CD14-positive monocyte (primary cell): ENCODE results near the gene RNF227. TPM values are rescaled to one million over a fixed set of nuclear protein-coding genes. Genes with fewer than 3 reads are reported as not detected.

ENCODE experiments used
- DNase-seq, 3 donors: peaks; one replicate each; pipeline ENCODE4 v3.0.0-alpha.2; 2011 to 2022
- H2AFZ ChIP-seq: 2 replicates; pipeline ENCODE4 v1.6.0; 2012; ENCODE audit warnings: mild to moderate bottlenecking, low read depth, low read length, inconsistent platforms; ENCODE audit not compliant: insufficient read depth, poor library complexity, severe bottlenecking
- H3K27ac ChIP-seq, 2 donors: 1 replicate in 1 of 2; 2 replicates in 1 of 2; pipeline ENCODE4 v1.5.1; 2012 to 2013; ENCODE audit warnings: low read length in 2 of 2, control low read depth in 1 of 2, inconsistent platforms in 1 of 2, low read depth in 1 of 2, mild to moderate bottlenecking in 1 of 2
- H3K27me3 ChIP-seq, 2 donors: one replicate each; pipeline versions ENCODE4 v1.6.0 to v1.6.1; 2011 to 2013; ENCODE audit warnings: low read length in 2 of 2; ENCODE audit not compliant: control insufficient read depth in 2 of 2, insufficient read depth in 2 of 2
- H3K36me3 ChIP-seq, 2 donors: replicated peaks in 1 of 2; 1 replicate in 1 of 2; 2 replicates in 1 of 2; pipeline versions ENCODE4 v1.5.1 to v1.6.1; 2012 to 2013; ENCODE audit warnings: low read length in 2 of 2, control low read depth in 1 of 2, inconsistent platforms in 1 of 2, mild to moderate bottlenecking in 1 of 2; ENCODE audit not compliant: insufficient read depth in 2 of 2, control insufficient read depth in 1 of 2
- H3K4me1 ChIP-seq, 2 donors: 1 replicate in 1 of 2; 2 replicates in 1 of 2; pipeline versions ENCODE4 v1.5.1 to v1.6.1; 2012 to 2013; ENCODE audit warnings: low read length in 2 of 2, control low read depth in 1 of 2, inconsistent platforms in 1 of 2, mild to moderate bottlenecking in 1 of 2, moderate library complexity in 1 of 2; ENCODE audit not compliant: insufficient read depth in 2 of 2, control insufficient read depth in 1 of 2
- H3K4me2 ChIP-seq: replicated peaks from 2 replicates; pipeline ENCODE3; 2012; ENCODE audit warnings: low read length, moderate library complexity, mild to moderate bottlenecking; ENCODE audit not compliant: poor library complexity, severe bottlenecking; ENCODE audit errors: extremely low read depth
- H3K4me3 ChIP-seq, 3 experiments: fragments of 200-600 bp in 1 of 3; sonication (generic) in 1 of 3; replicated peaks in 1 of 3; 1 replicate in 2 of 3; 2 replicates in 1 of 3; pipeline ENCODE4 v1.5.1; 2011 to 2013; ENCODE audit warnings: low read length in 3 of 3, mild to moderate bottlenecking in 3 of 3, control low read depth in 2 of 3, low read depth in 2 of 3, inconsistent platforms in 1 of 3, moderate library complexity in 1 of 3
- H3K79me2 ChIP-seq: 2 replicates; pipeline ENCODE4 v1.6.0; 2012; ENCODE audit warnings: mild to moderate bottlenecking, control low read depth, inconsistent platforms, low read length, moderate library complexity; ENCODE audit not compliant: insufficient read depth
- H3K9ac ChIP-seq: 2 replicates; pipeline ENCODE4 v1.6.0; 2017; ENCODE audit warnings: low read length, mild to moderate bottlenecking; ENCODE audit not compliant: insufficient read depth, poor library complexity, severe bottlenecking
- H3K9me3 ChIP-seq, 2 donors: replicated peaks in 1 of 2; 1 replicate in 1 of 2; 2 replicates in 1 of 2; pipeline versions ENCODE4 v1.5.1 to v1.6.1; 2012 to 2013; ENCODE audit warnings: low read length in 2 of 2, control low read depth in 1 of 2; ENCODE audit not compliant: control insufficient read depth in 1 of 2, insufficient read depth in 1 of 2
- H4K20me1 ChIP-seq: 2 replicates; pipeline ENCODE4 v1.6.0; 2012; ENCODE audit warnings: mild to moderate bottlenecking, low read length, control low read depth, moderate library complexity; ENCODE audit not compliant: insufficient read depth
- H3K27ac Mint-ChIP-seq, 7 donors: one replicate each; pipeline ENCODE4 v1.8.0; 2020; ENCODE audit warnings: mild to moderate bottlenecking in 7 of 7, mixed read lengths in 7 of 7, moderate library complexity in 6 of 7, inconsistent platforms in 2 of 7
- H3K27me3 Mint-ChIP-seq, 3 donors: one replicate each; pipeline ENCODE4 v1.8.0; 2021 to 2022; ENCODE audit warnings: low read depth in 3 of 3, mild to moderate bottlenecking in 3 of 3, mixed read lengths in 3 of 3, moderate library complexity in 3 of 3, inconsistent platforms in 1 of 3
- H3K36me3 Mint-ChIP-seq, 2 donors: one replicate each; pipeline ENCODE4 v1.8.0; 2020; ENCODE audit warnings: mixed read lengths in 2 of 2, inconsistent platforms in 1 of 2, mild to moderate bottlenecking in 1 of 2
- H3K4me1 Mint-ChIP-seq: one replicate; pipeline ENCODE4 v1.8.0; 2020; ENCODE audit warnings: mild to moderate bottlenecking, mixed read lengths
- H3K4me3 Mint-ChIP-seq, 2 donors: one replicate each; pipeline ENCODE4 v1.8.0; 2020; ENCODE audit warnings: mild to moderate bottlenecking in 2 of 2, mixed read lengths in 2 of 2, moderate library complexity in 1 of 2
- H3K9me3 Mint-ChIP-seq, 7 donors: one replicate each; pipeline ENCODE4 v1.8.0; 2020 to 2022; ENCODE audit warnings: mixed read lengths in 7 of 7, mild to moderate bottlenecking in 6 of 7, moderate library complexity in 6 of 7, inconsistent platforms in 2 of 7
- CTCF ChIP-seq: fragments of 200-600 bp; IDR thresholded peaks from one replicate; pipeline ENCODE4 v1.8.0; 2022; ENCODE audit warnings: antibody characterized with exemption, mild to moderate bottlenecking
- WGBS: methylation state at CpG from one replicate; pipeline ENCODE4 v1.1.5; 2013; ENCODE audit warnings: missing lambda C conversion rate; ENCODE audit not compliant: insufficient coverage; 5-methylcytosine and 5-hydroxymethylcytosine counted together
- intact Hi-C, 2 donors: fragments of 100-400 bp; cut with micrococcal nuclease; formaldehyde crosslinking; loops; one replicate each; pipeline versions ENCODE4 v1.15.0 to v1.15.1; 2023
- polyA plus RNA-seq, 3 donors: library from polyadenylated mRNA; depleted of rRNA in 1 of 3; unstranded in 2 of 3; stranded (reverse) in 1 of 3; fragments of 300-500 nt in 2 of 3; fragments of >200 nt in 1 of 3; fragmentation: Illumina TruSeq in 2 of 3; gene quantifications; 1 replicate in 2 of 3; 2 replicates in 1 of 3; pipeline ENCODE4 v1.2.3, GENCODE V29; 2012 to 2021

Gene RNF227
- polyA plus RNA-seq, 3 donors: 0.59 to 6.7 (median 1.3) TPM

- TF ChIP-seq CTCF: no peak
- Histone ChIP-seq H3K9ac (no peak overlapping the region), H3K36me3 (no peaks in the 10 kb centered on the region), H2AFZ (no peak overlapping the region), H3K4me2 (no peak overlapping the region), H3K79me2 (no peaks in the 10 kb centered on the region), H3K27me3 (no peaks in the 10 kb centered on the region), H3K4me3 (no peak overlapping the region), H3K4me1 (peaks cover 6 to 18% of the 10 kb centered on the region in 2 donors), H3K27ac (no peak overlapping the region), H4K20me1 (no peaks in the 10 kb centered on the region), H3K9me3 (no peaks in the 10 kb centered on the region)
- Mint-ChIP-seq H3K27ac (peak overlapping the region in 2 of 7 donors; percentile 49 to 50), H3K4me1 (peaks cover 27% of the 10 kb centered on the region), H3K36me3 (no peaks in the 10 kb centered on the region), H3K9me3 (no peaks in the 10 kb centered on the region), H3K27me3 (no peaks in the 10 kb centered on the region), H3K4me3 (no peak overlapping the region)
- intact Hi-C loops: no loop called here
- WGBS: 100% methylated on average over 5 of the region's 9 CpGs
- DNase-seq: peak; percentile 16 to 54 (median 45)
Measured at GRCh38 chr17:7959503-7960253, 43.6 kb upstream of the RNF227 start.

- intact Hi-C loops: no loop called here
- peak overlapping the region in 2 of 7 donors; percentile 5 to 30 for H3K27ac Mint-ChIP-seq
- 100% methylated on average over 1 of the region's 11 CpGs for WGBS
Measured at GRCh38 chr17:7956228-7956965, 40.3 kb upstream of the RNF227 start.

More at GRCh38 chr17:7956228-7956965, 40.3 kb upstream of the RNF227 start:
- no peak overlapping the region for H3K27ac ChIP-seq
- H3K9me3 Mint-ChIP-seq: peaks cover 0 to under 1% (median 0%) of the 10 kb centered on the region in 7 donors
- H3K79me2 ChIP-seq: no peaks in the 10 kb centered on the region
- no peaks in the 10 kb centered on the region for H3K9me3 ChIP-seq
- no peak overlapping the region for H3K4me3 ChIP-seq
- no peak overlapping the region for H3K4me2 ChIP-seq
- TF ChIP-seq CTCF: no peak
- H3K36me3 ChIP-seq: no peaks in the 10 kb centered on the region
- H3K36me3 Mint-ChIP-seq: peaks cover 0 to 2% of the 10 kb centered on the region in 2 donors
- H2AFZ ChIP-seq: no peak overlapping the region
- no peaks in the 10 kb centered on the region for H4K20me1 ChIP-seq
- no peak overlapping the region for H3K4me3 Mint-ChIP-seq
- no peaks in the 10 kb centered on the region for H3K27me3 ChIP-seq
- peaks cover 28% of the 10 kb centered on the region for H3K4me1 Mint-ChIP-seq
- H3K4me1 ChIP-seq: peaks cover 6 to 18% of the 10 kb centered on the region in 2 donors
- H3K9ac ChIP-seq: no peak overlapping the region
- H3K27me3 Mint-ChIP-seq: no peaks in the 10 kb centered on the region
- DNase-seq: peak in 1 of 3 donors; percentile 12
